T-helper 17 cell (primary cell): Measurements from ENCODE around the gene WFDC2. TPM values are rescaled to one million over a fixed set of nuclear protein-coding genes. Genes with fewer than 3 reads are reported as not detected.

Source experiments
- ATAC-seq: fragments of 150-1000 bp; cut with Tn5 transposase; 2 replicates; pipeline ENCODE4 v1.10.0; 2021; ENCODE audit warnings: mild to moderate bottlenecking, moderate library complexity
- DNase-seq, 3 donors: peaks; one replicate each; pipeline versions ENCODE4 v3.0.0 to v3.0.0-alpha.2; 2020 to 2021
- H3K9me3 ChIP-seq: one replicate; pipeline ENCODE4 v1.7.0; 2013; ENCODE audit warnings: low read length, mild to moderate bottlenecking; ENCODE audit not compliant: control insufficient read depth, poor library complexity, severe bottlenecking
- H3K27ac Mint-ChIP-seq: one replicate; pipeline ENCODE4 v1.8.0; 2022; ENCODE audit warnings: mild to moderate bottlenecking, moderate library complexity, mixed read lengths
- H3K27me3 Mint-ChIP-seq: one replicate; pipeline ENCODE4 v1.8.0; 2022; ENCODE audit warnings: mixed read lengths
- H3K36me3 Mint-ChIP-seq: one replicate; pipeline ENCODE4 v1.8.0; 2022; ENCODE audit warnings: low read depth, mixed read lengths
- H3K4me1 Mint-ChIP-seq: one replicate; pipeline ENCODE4 v1.8.0; 2022; ENCODE audit warnings: mild to moderate bottlenecking, mixed read lengths
- H3K4me3 Mint-ChIP-seq: one replicate; pipeline ENCODE4 v1.8.0; 2022; ENCODE audit warnings: mild to moderate bottlenecking, moderate library complexity, mixed read lengths
- total RNA-seq, 4 donors: library from RNA in 2 of 4; stranded (reverse) in 2 of 4; gene quantifications; one replicate each; pipeline ENCODE4 v1.2.3 and lab custom pipeline; 2022 to 2026

The WFDC2 gene
- total RNA-seq, 2 donors from 2014 or later: 0.96 TPM; not detected in 1

GRCh38 chr20:45489083-45489531, 19.6 kb downstream of the WFDC2 start:
- H3K27ac Mint-ChIP-seq: no peak overlapping the region
- no peak for ATAC-seq
- H3K9me3 ChIP-seq: no peaks in the 10 kb centered on the region
- peaks cover 9% of the 10 kb centered on the region for H3K36me3 Mint-ChIP-seq
- no peak for DNase-seq
- H3K27me3 Mint-ChIP-seq: peaks cover 80% of the 10 kb centered on the region
- no peak overlapping the region for H3K4me3 Mint-ChIP-seq
- H3K4me1 Mint-ChIP-seq: peaks cover 2% of the 10 kb centered on the region

- no peak for ATAC-seq
- no peaks in the 10 kb centered on the region for H3K9me3 ChIP-seq
- Mint-ChIP-seq H3K4me3 (no peak overlapping the region), H3K27ac (no peak overlapping the region), H3K36me3 (peaks cover 4% of the 10 kb centered on the region), H3K4me1 (peaks cover 2% of the 10 kb centered on the region), H3K27me3 (peaks cover 65% of the 10 kb centered on the region)
- no peak for DNase-seq
These were observed 26.0 kb downstream of the WFDC2 start for GRCh38 chr20:45495501-45495941.

GRCh38 chr20:45496166-45496565, 26.6 kb downstream of the WFDC2 start:
- ATAC-seq (no peak), DNase-seq (no peak)
- Mint-ChIP-seq H3K4me1 (peaks cover 2% of the 10 kb centered on the region), H3K36me3 (peaks cover 4% of the 10 kb centered on the region), H3K4me3 (no peak overlapping the region), H3K27me3 (peaks cover 67% of the 10 kb centered on the region), H3K27ac (no peak overlapping the region)
- H3K9me3 ChIP-seq: no peaks in the 10 kb centered on the region

GRCh38 chr20:45497971-45498494, 28.5 kb downstream of the WFDC2 start:
- no peaks in the 10 kb centered on the region for H3K9me3 ChIP-seq
- Mint-ChIP-seq H3K27me3 (peaks cover 63% of the 10 kb centered on the region), H3K4me3 (no peak overlapping the region), H3K36me3 (peaks cover 2% of the 10 kb centered on the region), H3K4me1 (peaks cover 2% of the 10 kb centered on the region), H3K27ac (no peak overlapping the region)
- DNase-seq (no peak), ATAC-seq (no peak)

- no peaks in the 10 kb centered on the region for H3K9me3 ChIP-seq
- H3K27ac Mint-ChIP-seq: no peak overlapping the region
- peaks cover 69% of the 10 kb centered on the region for H3K27me3 Mint-ChIP-seq
- ATAC-seq (no peak), DNase-seq (no peak)
- peaks cover 2% of the 10 kb centered on the region for H3K4me1 Mint-ChIP-seq
- peaks cover 2% of the 10 kb centered on the region for H3K36me3 Mint-ChIP-seq
- H3K4me3 Mint-ChIP-seq: no peak overlapping the region
These were observed 30.5 kb downstream of the WFDC2 start for GRCh38 chr20:45500022-45500421.

GRCh38 chr20:45501600-45501999, 32.0 kb downstream of the WFDC2 start:
- H3K4me1 Mint-ChIP-seq: no peaks in the 10 kb centered on the region
- H3K27me3 Mint-ChIP-seq: peaks cover 74% of the 10 kb centered on the region
- peaks cover 2% of the 10 kb centered on the region for H3K36me3 Mint-ChIP-seq
- ATAC-seq (no peak), DNase-seq (no peak)
- no peaks in the 10 kb centered on the region for H3K9me3 ChIP-seq
- H3K4me3 Mint-ChIP-seq: no peak overlapping the region
- no peak overlapping the region for H3K27ac Mint-ChIP-seq

- Mint-ChIP-seq H3K27ac (no peak overlapping the region), H3K27me3 (peaks cover 74% of the 10 kb centered on the region), H3K4me3 (no peak overlapping the region), H3K36me3 (peaks cover 2% of the 10 kb centered on the region), H3K4me1 (no peaks in the 10 kb centered on the region)
- H3K9me3 ChIP-seq: no peaks in the 10 kb centered on the region
- no peak for ATAC-seq
- no peak for DNase-seq
These were observed 33.0 kb downstream of the WFDC2 start for GRCh38 chr20:45502561-45502960.

- no peak overlapping the region for H3K4me3 Mint-ChIP-seq
- DNase-seq: no peak
- peaks cover 2% of the 10 kb centered on the region for H3K36me3 Mint-ChIP-seq
- no peaks in the 10 kb centered on the region for H3K9me3 ChIP-seq
- no peaks in the 10 kb centered on the region for H3K4me1 Mint-ChIP-seq
- no peak for ATAC-seq
- H3K27me3 Mint-ChIP-seq: peaks cover 82% of the 10 kb centered on the region
- H3K27ac Mint-ChIP-seq: no peak overlapping the region
These were observed 33.9 kb downstream of the WFDC2 start for GRCh38 chr20:45503403-45503802.

- Mint-ChIP-seq H3K27me3 (peaks cover 81% of the 10 kb centered on the region), H3K27ac (no peak overlapping the region), H3K4me1 (no peaks in the 10 kb centered on the region), H3K4me3 (no peak overlapping the region), H3K36me3 (peaks cover 2% of the 10 kb centered on the region)
- ATAC-seq (no peak), DNase-seq (no peak)
- no peaks in the 10 kb centered on the region for H3K9me3 ChIP-seq
These were observed 36.8 kb downstream of the WFDC2 start for GRCh38 chr20:45506398-45506797.

GRCh38 chr20:45507011-45507820, 37.7 kb downstream of the WFDC2 start:
- H3K27me3 Mint-ChIP-seq: peaks cover 84% of the 10 kb centered on the region
- H3K4me3 Mint-ChIP-seq: no peak overlapping the region
- H3K36me3 Mint-ChIP-seq: no peaks in the 10 kb centered on the region
- no peaks in the 10 kb centered on the region for H3K9me3 ChIP-seq
- no peak for ATAC-seq
- no peak overlapping the region for H3K27ac Mint-ChIP-seq
- no peaks in the 10 kb centered on the region for H3K4me1 Mint-ChIP-seq
- no peak for DNase-seq

GRCh38 chr20:45508068-45508886, 38.7 kb downstream of the WFDC2 start:
- H3K9me3 ChIP-seq: no peaks in the 10 kb centered on the region
- Mint-ChIP-seq H3K27me3 (peaks cover 83% of the 10 kb centered on the region), H3K4me3 (no peak overlapping the region), H3K36me3 (no peaks in the 10 kb centered on the region), H3K27ac (no peak overlapping the region), H3K4me1 (no peaks in the 10 kb centered on the region)
- ATAC-seq (no peak), DNase-seq (no peak)

GRCh38 chr20:45509091-45509490, 39.5 kb downstream of the WFDC2 start:
- no peak overlapping the region for H3K4me3 Mint-ChIP-seq

GRCh38 chr20:45510242-45510862, 40.8 kb downstream of the WFDC2 start:
- Mint-ChIP-seq H3K27ac (no peak overlapping the region), H3K27me3 (peaks cover 76% of the 10 kb centered on the region), H3K4me1 (no peaks in the 10 kb centered on the region), H3K36me3 (no peaks in the 10 kb centered on the region), H3K4me3 (no peak overlapping the region)
- H3K9me3 ChIP-seq: no peaks in the 10 kb centered on the region
- DNase-seq (no peak), ATAC-seq (no peak)

More at GRCh38 chr20:45509091-45509490, 39.5 kb downstream of the WFDC2 start:
- no peak overlapping the region for H3K27ac Mint-ChIP-seq
- H3K9me3 ChIP-seq: no peaks in the 10 kb centered on the region
- ATAC-seq: no peak
- no peaks in the 10 kb centered on the region for H3K36me3 Mint-ChIP-seq
- H3K4me1 Mint-ChIP-seq: no peaks in the 10 kb centered on the region
- peaks cover 76% of the 10 kb centered on the region for H3K27me3 Mint-ChIP-seq
- no peak for DNase-seq
